MM.1S (cell line): ENCODE results near the gene BMP7.

Source experiments
- DNase-seq: peaks from one replicate; pipeline ENCODE4 v3.0.0-alpha.2; 2015
- H2AFZ ChIP-seq: fragments of 300-600 bp; sonication (generic); 2 replicates; pipeline ENCODE4 v1.6.0; 2016; ENCODE audit warnings: antibody characterized with exemption, low read length
- H3F3A ChIP-seq: fragments of 300-600 bp; sonication (generic); 2 replicates; pipeline ENCODE4 v1.6.1; 2016; ENCODE audit warnings: mild to moderate bottlenecking, antibody characterized with exemption, low read length, moderate library complexity, mixed read lengths; ENCODE audit not compliant: insufficient read depth
- H3K27ac ChIP-seq: fragments of 300-600 bp; sonication (generic); 2 replicates; pipeline ENCODE4 v1.5.1; 2016; ENCODE audit warnings: mild to moderate bottlenecking, low read length
- H3K27me3 ChIP-seq: fragments of 300-600 bp; sonication (generic); replicated peaks from 2 replicates; pipeline ENCODE4 v1.6.0; 2016; ENCODE audit warnings: low read length; ENCODE audit not compliant: insufficient read depth
- H3K36me3 ChIP-seq: fragments of 300-600 bp; sonication (generic); replicated peaks from 2 replicates; pipeline ENCODE4 v1.6.1; 2016; ENCODE audit warnings: mild to moderate bottlenecking, low read length, mixed read lengths; ENCODE audit not compliant: insufficient read depth
- H3K4me1 ChIP-seq: fragments of 300-600 bp; sonication (generic); 2 replicates; pipeline ENCODE4 v1.6.1; 2016; ENCODE audit warnings: low read length, mixed read lengths
- H3K4me2 ChIP-seq: fragments of 300-600 bp; sonication (generic); 2 replicates; pipeline ENCODE4 v1.6.0; 2016; ENCODE audit warnings: low read depth, low read length
- H3K4me3 ChIP-seq: fragments of 300-600 bp; sonication (generic); 2 replicates; pipeline ENCODE4 v1.5.1; 2016; ENCODE audit warnings: low read length, mixed read lengths
- H3K79me2 ChIP-seq: fragments of 300-600 bp; sonication (generic); 2 replicates; pipeline ENCODE4 v1.6.1; 2016; ENCODE audit warnings: mixed run types, low read length, mixed read lengths
- H3K9ac ChIP-seq: fragments of 300-600 bp; sonication (generic); 2 replicates; pipeline ENCODE4 v1.6.1; 2016; ENCODE audit warnings: low read length, mixed read lengths
- H3K9me2 ChIP-seq: fragments of 300-600 bp; sonication (generic); replicated peaks from 2 replicates; pipeline ENCODE4 v1.6.1; 2016; ENCODE audit warnings: mild to moderate bottlenecking, low read length, mixed read lengths; ENCODE audit not compliant: insufficient read depth
- H3K9me3 ChIP-seq: fragments of 300-600 bp; sonication (generic); replicated peaks from 2 replicates; pipeline ENCODE4 v1.6.1; 2016; ENCODE audit warnings: mild to moderate bottlenecking, low read length, mixed read lengths; ENCODE audit not compliant: insufficient read depth
- H4K20me1 ChIP-seq: fragments of 300-600 bp; sonication (generic); 2 replicates; pipeline ENCODE4 v1.6.1; 2016; ENCODE audit warnings: mild to moderate bottlenecking, low read length, moderate library complexity, mixed read lengths; ENCODE audit not compliant: insufficient read depth
- CTCF ChIP-seq: fragments of 300-600 bp; sonication (generic); IDR thresholded peaks from 2 replicates; pipeline ENCODE4 v1.5.1; 2016; ENCODE audit warnings: antibody characterized with exemption, low read length, mixed read lengths
- EZH2 ChIP-seq: fragments of 300-600 bp; sonication (generic); optimal IDR thresholded peaks from 2 replicates; pipeline ENCODE3; 2017; ENCODE audit warnings: low read depth, mild to moderate bottlenecking, antibody characterized with exemption, low read length, mixed read lengths
- EZH2phosphoT487 ChIP-seq: fragments of 300-600 bp; sonication (generic); IDR thresholded peaks from 2 replicates; pipeline ENCODE4 v1.6.1; 2018; ENCODE audit warnings: antibody characterized with exemption, low read length

The BMP7 gene

GRCh38 chr20:57180954-57181353 is 85.5 kb downstream of the BMP7 start:
- no peak for DNase-seq
- Histone ChIP-seq H3K4me3 (no peak overlapping the region), H3K36me3 (no peaks in the 10 kb centered on the region), H3K79me2 (no peaks in the 10 kb centered on the region), H3F3A (no peaks in the 10 kb centered on the region), H3K27ac (no peak overlapping the region), H3K9me3 (no peaks in the 10 kb centered on the region), H3K4me2 (no peak overlapping the region), H4K20me1 (no peaks in the 10 kb centered on the region), H3K27me3 (no peaks in the 10 kb centered on the region; the same call in 1 of the 2 replicates), H2AFZ (no peak overlapping the region), H3K4me1 (no peaks in the 10 kb centered on the region), H3K9me2 (no peaks in the 10 kb centered on the region), H3K9ac (no peak overlapping the region)
- no peak for TF ChIP-seq CTCF
- no peak for TF ChIP-seq EZH2
- no peak for TF ChIP-seq EZH2phosphoT487

- Histone ChIP-seq H3K79me2 (no peaks in the 10 kb centered on the region), H3K9me3 (no peaks in the 10 kb centered on the region), H3K4me3 (no peak overlapping the region), H3K36me3 (no peaks in the 10 kb centered on the region), H3K4me2 (no peak overlapping the region), H3K9ac (no peak overlapping the region), H2AFZ (no peak overlapping the region), H3K9me2 (no peaks in the 10 kb centered on the region), H3K27me3 (no peaks in the 10 kb centered on the region; the same call in 1 of the 2 replicates), H3F3A (no peaks in the 10 kb centered on the region), H3K4me1 (no peaks in the 10 kb centered on the region), H3K27ac (no peak overlapping the region), H4K20me1 (no peaks in the 10 kb centered on the region)
- no peak for DNase-seq
- no peak for TF ChIP-seq CTCF
- no peak for TF ChIP-seq EZH2phosphoT487
- no peak for TF ChIP-seq EZH2
These were observed 86.1 kb downstream of the BMP7 start for GRCh38 chr20:57180387-57180786.

- H3K36me3 ChIP-seq: no peaks in the 10 kb centered on the region
- H3K9me2 ChIP-seq: no peaks in the 10 kb centered on the region
- no peaks in the 10 kb centered on the region for H3F3A ChIP-seq
- no peaks in the 10 kb centered on the region for H4K20me1 ChIP-seq
- no peak for DNase-seq
- no peak overlapping the region for H3K4me2 ChIP-seq
- H3K4me3 ChIP-seq: no peak overlapping the region
- H3K27me3 ChIP-seq: no peaks in the 10 kb centered on the region; the same call in 1 of the 2 replicates
- no peak overlapping the region for H2AFZ ChIP-seq
- TF ChIP-seq CTCF: no peak
- no peak for TF ChIP-seq EZH2phosphoT487
- no peak for TF ChIP-seq EZH2
- no peaks in the 10 kb centered on the region for H3K4me1 ChIP-seq
- H3K27ac ChIP-seq: no peak overlapping the region
- H3K9me3 ChIP-seq: no peaks in the 10 kb centered on the region
- no peak overlapping the region for H3K9ac ChIP-seq
- H3K79me2 ChIP-seq: no peaks in the 10 kb centered on the region
These were observed 87.2 kb downstream of the BMP7 start for GRCh38 chr20:57179265-57179664.
